GM10248 (cell line): ENCODE results near the gene BMP7.

Experiments used
- CTCF ChIA-PET: fragments of 300-600 bp; sonication (Branson Sonifier 250); formaldehyde crosslinking; extraction: SDS; loops from one replicate; lab custom pipeline; 2021; ENCODE audit warnings: antibody characterized with exemption; lab: Yijun Ruan, JAX
- POLR2A ChIA-PET: fragments of 350-650 bp; sonication (Branson Sonifier 250); formaldehyde crosslinking; extraction: SDS; loops from one replicate; lab custom pipeline; 2020; ENCODE audit warnings: antibody characterized with exemption; lab: Yijun Ruan, JAX
- DNase-seq: peaks from one replicate; pipeline ENCODE4 v3.0.0; 2012; ENCODE audit errors: extremely low spot score
- TF ChIP-seq, protein P1 (sequence below): IDR thresholded peaks from 2 replicates; pipeline ENCODE4 v1.5.1; 2012; ENCODE audit warnings: mild to moderate bottlenecking, low read depth; ENCODE audit errors: extremely low read depth, missing control alignments, control extremely low read depth

Gene BMP7

GRCh38 chr20:57249073-57249472, 17.4 kb downstream of the BMP7 start:
- POLR2A ChIA-PET: no interaction called here

GRCh38 chr20:57248132-57248797, 18.2 kb downstream of the BMP7 start:
- POLR2A ChIA-PET: no interaction called here
- TF ChIP-seq, protein P1, sequence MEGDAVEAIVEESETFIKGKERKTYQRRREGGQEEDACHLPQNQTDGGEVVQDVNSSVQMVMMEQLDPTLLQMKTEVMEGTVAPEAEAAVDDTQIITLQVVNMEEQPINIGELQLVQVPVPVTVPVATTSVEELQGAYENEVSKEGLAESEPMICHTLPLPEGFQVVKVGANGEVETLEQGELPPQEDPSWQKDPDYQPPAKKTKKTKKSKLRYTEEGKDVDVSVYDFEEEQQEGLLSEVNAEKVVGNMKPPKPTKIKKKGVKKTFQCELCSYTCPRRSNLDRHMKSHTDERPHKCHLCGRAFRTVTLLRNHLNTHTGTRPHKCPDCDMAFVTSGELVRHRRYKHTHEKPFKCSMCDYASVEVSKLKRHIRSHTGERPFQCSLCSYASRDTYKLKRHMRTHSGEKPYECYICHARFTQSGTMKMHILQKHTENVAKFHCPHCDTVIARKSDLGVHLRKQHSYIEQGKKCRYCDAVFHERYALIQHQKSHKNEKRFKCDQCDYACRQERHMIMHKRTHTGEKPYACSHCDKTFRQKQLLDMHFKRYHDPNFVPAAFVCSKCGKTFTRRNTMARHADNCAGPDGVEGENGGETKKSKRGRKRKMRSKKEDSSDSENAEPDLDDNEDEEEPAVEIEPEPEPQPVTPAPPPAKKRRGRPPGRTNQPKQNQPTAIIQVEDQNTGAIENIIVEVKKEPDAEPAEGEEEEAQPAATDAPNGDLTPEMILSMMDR: no peak
- DNase-seq: no peak
- CTCF ChIA-PET: interaction anchor here (2.8 kb wide), 1 partner anchor 10 kb away, joined by 7 read pairs; no protein-coding TSS in a partner anchor

More at GRCh38 chr20:57249073-57249472, 17.4 kb downstream of the BMP7 start:
- CTCF ChIA-PET: interaction anchor here (2.8 kb wide), 1 partner anchor 11 kb away, joined by 7 read pairs; no protein-coding TSS in a partner anchor
- DNase-seq: no peak
- TF ChIP-seq, protein P1: no peak

- no peak for DNase-seq
- ChIA-PET CTCF (interaction anchor here (2.8 kb wide), 1 partner anchor 9 kb away, joined by 7 read pairs; no protein-coding TSS in a partner anchor), POLR2A (no interaction called here)
- TF ChIP-seq, protein P1: no peak
Observed at GRCh38 chr20:57247292-57247965, 19.0 kb downstream of the BMP7 start.

DNA sequence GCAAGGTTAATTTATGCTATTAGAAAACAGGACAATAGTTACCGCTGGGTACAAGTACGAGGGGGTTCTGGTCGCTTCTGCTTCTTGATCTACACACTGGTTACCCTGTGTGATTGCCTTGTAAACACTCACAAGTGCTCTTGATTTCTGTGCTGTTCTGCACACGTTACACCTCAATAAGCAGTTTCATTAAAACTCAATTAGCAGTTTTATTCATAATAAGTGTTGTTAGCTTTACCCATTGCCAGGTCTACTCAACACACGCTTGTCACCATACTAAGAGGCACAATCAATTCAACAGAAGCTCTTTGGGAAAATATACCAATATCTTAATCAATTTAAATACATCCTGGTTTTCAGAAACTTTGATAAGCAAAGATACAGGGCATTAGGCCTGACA, 20.4 kb downstream of the BMP7 start:
- TF ChIP-seq, protein P1: no peak
- ChIA-PET CTCF (interaction anchor here (1.4 kb wide), 1 partner anchor 13 kb away, joined by 4 read pairs; no protein-coding TSS in a partner anchor), POLR2A (no interaction called here)
- DNase-seq: no peak

- ChIA-PET POLR2A (no interaction called here), CTCF (interaction anchor here (0.9 kb wide), 1 partner anchor 102 kb away, joined by 3 read pairs; no protein-coding TSS in a partner anchor)
- TF ChIP-seq, protein P1: no peak
- DNase-seq: no peak
Observed at GRCh38 chr20:57244627-57245214, 21.7 kb downstream of the BMP7 start.

DNA sequence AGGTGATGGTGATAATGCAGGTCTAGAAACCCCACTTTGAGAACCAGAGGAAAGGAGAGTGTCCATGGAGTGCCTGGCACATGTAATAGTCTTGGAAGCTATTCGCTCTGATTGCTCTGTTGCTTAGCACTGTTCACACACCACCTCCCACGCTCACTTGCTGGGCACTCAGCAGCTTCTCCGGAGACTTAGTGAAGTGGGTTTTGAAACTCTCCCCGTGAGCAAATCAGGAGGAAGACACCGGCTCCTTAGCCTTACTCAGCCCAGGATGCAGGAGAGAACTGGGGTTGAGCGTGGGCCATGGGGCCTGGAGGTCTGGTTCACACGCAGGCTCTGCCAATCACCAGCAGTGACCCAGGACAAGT, 22.2 kb downstream of the BMP7 start:
- TF ChIP-seq, protein P1: no peak
- ChIA-PET POLR2A (no interaction called here), CTCF (no interaction called here)
- DNase-seq: no peak
